GM19452 (cell line): ENCODE measurements around the gene ZCCHC3.

Experiments
- ATAC-seq: cut with Tn5 transposase; IDR thresholded peaks from one replicate; pipeline ENCODE4 v1.9.1; 2021; ENCODE audit not compliant: unreplicated experiment

The ZCCHC3 gene

DNA sequence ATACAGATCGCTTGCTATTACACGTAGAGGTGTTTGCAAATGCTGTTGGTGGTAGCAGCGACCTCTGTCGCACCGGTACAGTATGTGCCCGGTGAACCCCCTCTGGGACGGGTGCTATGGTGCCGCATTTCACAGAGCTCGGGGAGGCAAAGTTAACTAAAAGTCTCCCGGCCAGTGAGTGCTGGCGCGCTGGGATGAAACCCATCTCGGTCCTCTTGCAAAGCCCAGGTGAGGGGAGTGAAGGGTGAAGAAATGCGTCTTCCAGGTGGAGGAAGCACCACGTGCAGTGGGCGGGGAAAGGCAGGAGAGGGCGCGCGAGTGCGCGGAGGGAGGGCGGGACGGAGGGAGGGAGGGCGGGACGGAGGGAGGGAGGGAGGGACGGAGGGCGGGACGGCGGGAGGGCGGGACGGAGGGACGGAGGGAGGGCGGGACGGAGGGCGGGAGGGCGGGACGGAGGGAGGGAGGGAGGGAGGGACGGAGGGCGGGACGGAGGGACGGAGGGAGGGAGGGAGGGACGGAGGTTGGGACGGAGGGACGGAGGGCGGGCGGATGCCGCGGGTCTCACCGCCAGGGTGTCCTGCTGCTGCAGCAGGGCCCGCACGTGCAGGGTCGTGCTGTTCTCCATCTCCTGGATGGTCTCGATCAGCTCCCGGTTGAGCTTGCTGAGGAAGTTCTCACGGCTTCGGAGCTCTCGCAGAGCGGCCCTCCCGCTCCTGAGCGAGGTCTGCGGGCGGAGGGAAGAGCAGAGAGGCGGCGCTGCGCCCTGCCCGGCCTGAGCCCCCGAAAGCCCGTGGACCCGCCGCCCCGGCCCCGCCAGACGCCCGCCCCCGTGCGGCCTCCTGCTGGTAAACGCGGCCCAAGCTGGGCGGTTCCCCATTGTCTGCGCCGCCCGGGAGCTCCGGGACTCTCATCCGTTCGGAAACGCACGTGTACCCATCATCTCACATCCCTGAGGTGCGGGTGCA is 18.5 kb upstream of the ZCCHC3 start:
- ATAC-seq: no peak

DNA sequence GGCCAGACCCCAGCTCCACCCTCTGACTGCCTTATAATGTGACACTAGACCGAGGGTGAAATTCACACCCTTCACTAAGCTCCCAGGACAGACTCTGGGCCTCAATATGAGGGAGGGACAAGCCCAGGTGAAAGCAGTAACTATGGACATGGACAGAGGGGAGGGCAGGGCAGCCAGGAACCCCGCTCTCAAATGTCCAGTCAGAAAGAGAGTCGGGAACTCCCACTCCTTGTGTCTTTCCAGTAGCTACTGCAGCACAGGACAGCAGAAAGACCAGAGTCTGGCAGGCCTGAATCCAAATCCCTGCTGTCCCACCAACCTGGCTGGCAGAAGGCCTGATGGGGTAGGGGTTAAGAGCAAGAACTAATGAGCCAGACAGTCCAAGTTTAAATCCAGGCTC is 13.2 kb upstream of the ZCCHC3 start:
- no peak for ATAC-seq

DNA sequence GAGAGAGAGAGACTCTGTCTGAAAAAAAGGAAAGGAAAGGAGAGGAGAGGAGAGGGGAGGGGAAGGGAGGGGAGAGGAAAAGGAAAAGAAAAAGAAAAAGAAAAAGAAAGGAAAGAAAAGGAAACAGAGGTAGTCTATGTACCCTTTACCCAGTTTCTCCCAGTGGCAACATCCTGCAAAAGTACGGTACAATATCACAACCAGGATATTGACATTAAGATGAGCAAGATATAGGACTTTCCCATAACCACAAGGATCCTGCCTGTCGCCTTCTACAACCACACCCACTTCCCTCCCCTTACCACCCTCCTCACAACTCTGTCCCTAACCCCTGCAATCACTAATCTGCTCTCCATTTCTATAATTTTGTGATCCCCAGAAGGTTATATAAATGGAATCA is 10.9 kb upstream of the ZCCHC3 start:
- ATAC-seq: no peak

DNA sequence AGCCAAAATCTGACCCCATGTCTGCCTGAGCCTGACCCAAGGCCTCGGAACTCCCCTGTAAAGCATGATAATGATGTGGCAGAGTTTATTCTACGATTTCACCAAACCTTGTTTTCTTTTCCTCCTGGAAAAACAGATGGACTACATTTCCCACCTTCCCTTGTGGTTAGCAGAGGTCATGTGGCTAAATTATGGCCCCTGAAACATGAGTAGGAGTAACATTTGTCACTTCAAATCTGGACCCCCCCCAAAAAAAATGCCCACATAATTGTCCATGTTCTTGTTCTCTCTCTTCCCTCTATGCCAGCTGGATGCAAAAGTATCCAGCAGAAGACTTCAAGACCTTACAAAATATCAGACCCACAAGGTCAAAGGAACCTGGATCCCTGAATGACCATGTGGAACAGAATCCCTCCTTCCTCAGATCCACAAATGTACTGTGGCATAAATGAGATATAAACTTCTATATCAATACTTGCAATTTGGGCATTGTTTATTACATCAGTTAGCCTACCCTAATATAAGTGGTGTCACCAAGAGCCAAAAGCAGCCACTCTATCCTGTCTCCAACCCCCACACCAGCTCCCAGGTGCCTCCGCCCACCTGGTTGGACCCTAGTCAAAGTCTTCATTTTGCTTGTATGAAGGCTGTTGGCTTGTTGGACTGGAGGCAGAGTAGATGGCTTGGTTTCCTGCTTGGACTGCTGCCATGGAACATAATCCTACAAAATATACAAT is 8.2 kb upstream of the ZCCHC3 start:
- no peak for ATAC-seq

DNA sequence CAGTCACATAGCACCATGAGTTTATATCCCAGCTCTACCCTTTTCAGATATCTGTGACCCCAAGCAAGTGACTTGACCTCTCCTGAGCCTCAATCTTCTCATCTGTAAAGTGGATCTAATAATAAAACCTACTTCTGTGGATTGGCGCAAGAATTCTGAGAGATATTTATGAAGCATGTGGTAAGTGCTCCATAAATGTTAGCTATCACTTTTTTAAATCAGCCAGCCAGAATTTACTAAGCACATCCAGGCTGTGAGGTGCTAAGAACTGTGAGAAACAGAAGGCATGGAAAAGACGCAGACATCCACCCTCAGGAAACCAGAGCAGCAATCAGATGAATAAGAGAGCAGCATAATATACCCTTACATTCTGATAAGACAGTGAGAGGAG is 7.7 kb upstream of the ZCCHC3 start:
- ATAC-seq: no peak

DNA sequence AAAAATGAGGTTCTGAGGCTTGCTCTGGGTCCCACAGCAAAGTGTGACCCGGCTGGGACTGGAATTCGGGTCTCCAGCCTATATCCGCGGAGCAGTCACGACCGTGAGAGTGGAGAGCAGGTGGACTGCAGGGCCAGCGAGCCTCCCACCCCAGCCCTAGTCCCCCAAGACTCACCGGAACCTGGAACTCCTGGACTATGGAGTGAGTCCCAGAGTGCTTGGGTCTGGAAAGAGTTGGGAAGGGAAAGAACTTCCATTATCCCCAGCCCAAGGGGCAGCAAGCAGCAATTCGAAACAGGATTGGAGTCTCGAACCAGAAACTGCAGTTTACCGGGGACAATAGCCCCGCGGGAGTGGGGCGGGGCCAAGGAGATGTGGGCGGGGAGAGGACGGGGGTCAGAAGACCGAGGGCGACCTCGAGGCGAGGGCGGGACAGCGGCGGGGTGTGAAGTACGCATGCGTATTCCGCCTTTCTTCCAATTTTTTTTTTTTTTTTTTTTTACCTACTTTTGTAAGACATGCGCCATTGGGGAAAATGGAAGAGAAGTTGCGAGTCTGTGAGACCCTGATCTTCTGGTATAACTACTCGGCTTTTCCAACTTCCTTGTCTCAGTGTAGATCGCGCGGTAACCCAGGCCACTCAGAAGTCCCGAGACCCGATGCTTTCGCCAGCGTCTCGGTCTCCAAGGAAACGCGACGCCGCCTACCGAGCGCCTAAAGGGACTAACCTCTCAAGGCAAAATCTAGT is 7.1 kb upstream of the ZCCHC3 start, which contains the start of gene C20orf96:
Gene C20orf96, minus strand, starts transcription at position 667 of the 748 bp plus-strand sequence. Its CDS starts 140 bp downstream, at position 527.
- peak; percentile 86 for ATAC-seq

DNA sequence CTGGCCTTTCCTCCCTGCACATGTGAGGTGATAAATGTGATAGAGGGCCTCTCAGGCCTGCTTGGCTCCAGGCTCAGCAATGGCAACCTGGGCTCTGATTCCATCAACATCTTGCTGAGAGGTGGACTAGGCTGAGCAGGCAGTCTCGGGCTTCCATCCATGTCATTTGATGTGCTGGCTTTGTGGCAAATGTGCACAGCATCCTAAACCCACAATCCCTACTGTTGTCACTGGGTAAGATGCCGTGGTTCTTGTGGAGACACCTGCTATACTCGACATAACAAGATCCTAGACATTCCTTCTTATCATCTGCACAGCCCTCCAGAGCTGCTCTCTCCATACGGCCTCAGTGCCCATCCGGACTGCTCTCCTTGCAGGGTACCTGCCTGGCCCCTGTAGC is 2.8 kb upstream of the ZCCHC3 start:
- no peak for ATAC-seq

DNA sequence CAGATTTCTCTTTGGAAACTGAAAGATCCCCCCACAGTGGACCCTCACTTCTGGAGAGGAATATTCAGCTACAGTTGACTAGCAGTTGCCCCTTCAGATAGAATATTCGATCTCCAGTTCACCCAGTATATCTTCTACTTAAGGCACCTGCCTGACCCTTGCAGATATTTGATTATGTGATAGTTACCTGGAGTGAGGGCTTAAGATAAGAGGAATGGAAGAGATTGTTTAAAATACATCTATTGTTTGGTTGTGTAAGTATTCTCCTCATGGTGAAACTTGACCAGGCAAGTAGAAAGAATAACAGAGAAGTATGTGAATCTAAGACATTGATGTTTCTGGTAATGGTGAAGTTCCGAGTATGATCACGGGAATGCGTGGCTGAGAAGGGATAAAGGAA is 1.6 kb upstream of the ZCCHC3 start:
- ATAC-seq: no peak

DNA sequence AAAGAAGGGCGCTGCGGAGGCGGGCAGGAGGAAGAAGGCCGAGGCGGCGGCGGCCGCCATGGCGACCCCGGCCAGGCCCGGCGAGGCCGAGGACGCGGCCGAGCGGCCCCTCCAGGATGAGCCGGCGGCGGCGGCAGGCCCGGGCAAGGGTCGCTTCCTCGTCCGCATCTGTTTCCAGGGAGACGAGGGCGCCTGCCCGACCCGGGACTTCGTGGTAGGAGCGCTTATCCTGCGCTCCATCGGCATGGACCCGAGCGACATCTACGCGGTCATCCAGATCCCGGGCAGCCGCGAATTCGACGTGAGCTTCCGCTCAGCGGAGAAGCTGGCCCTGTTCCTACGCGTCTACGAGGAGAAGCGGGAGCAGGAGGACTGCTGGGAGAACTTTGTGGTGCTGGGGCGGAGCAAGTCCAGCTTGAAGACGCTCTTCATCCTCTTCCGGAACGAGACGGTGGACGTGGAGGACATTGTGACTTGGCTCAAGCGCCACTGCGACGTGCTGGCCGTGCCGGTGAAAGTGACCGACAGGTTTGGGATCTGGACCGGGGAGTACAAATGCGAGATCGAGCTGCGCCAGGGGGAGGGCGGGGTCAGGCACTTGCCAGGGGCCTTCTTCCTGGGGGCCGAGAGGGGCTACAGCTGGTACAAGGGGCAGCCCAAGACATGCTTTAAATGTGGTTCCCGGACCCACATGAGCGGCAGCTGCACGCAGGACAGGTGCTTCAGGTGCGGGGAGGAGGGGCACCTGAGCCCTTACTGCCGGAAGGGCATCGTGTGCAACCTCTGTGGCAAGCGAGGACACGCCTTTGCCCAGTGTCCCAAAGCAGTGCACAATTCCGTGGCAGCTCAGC is 780 bp downstream of the ZCCHC3 start:
- peak; percentile 28 for ATAC-seq

DNA sequence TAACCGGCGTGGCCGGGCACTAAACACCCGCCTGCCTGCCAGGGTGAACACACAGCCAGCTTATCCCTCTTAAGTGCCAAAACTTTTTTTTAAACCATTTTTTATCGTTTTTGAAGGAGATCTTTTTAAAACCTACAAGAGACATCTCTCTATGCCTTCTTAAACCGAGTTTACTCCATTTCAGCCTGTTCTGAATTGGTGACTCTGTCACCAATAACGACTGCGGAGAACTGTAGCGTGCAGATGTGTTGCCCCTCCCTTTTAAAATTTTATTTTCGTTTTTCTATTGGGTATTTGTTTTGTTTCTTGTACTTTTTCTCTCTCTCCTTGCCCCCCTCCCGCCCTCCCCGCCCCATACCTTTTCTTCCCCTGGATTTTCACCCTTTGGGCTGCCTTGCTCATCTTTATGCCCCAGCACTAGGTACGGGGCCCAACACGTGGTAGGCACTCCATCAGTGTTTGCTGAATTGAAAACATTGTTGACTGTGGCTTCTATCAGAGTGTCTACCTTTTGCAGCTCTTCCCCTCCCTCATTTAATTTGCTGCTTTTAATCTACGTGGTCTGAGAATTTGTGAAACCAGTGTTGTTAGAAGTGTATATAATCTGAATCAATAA is 1.5 kb downstream of the ZCCHC3 start:
- ATAC-seq: no peak

DNA sequence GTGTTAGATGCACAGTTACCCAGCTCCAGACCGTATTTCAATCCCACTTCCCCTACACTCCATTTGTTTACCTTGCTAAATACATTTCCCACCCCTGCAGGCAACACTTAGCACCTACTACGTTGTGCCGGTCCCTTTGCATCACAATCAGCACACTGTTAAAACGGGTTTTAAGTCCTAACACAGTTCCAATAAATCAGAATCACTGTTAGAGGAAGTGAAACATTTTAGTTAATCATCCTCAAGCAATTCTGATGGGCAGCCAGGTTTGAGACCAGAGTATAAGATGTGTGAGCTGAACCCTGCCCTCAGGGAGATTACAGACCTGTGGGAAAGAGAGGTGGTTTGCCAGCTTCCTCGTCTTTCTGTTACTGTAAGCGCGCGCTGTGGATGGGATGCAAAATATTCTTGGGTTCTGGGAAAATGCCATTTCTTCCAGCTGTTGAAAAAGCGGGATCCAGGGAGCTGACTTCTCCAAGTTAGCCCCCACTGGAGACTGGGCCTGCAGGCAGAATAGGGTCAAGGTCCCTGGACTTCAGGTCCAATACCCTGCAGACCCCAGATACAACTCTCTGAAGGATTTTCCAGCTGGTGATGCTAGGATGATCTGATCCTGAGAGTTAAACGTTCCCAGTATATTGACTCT is 3.1 kb downstream of the ZCCHC3 start:
- ATAC-seq: no peak

DNA sequence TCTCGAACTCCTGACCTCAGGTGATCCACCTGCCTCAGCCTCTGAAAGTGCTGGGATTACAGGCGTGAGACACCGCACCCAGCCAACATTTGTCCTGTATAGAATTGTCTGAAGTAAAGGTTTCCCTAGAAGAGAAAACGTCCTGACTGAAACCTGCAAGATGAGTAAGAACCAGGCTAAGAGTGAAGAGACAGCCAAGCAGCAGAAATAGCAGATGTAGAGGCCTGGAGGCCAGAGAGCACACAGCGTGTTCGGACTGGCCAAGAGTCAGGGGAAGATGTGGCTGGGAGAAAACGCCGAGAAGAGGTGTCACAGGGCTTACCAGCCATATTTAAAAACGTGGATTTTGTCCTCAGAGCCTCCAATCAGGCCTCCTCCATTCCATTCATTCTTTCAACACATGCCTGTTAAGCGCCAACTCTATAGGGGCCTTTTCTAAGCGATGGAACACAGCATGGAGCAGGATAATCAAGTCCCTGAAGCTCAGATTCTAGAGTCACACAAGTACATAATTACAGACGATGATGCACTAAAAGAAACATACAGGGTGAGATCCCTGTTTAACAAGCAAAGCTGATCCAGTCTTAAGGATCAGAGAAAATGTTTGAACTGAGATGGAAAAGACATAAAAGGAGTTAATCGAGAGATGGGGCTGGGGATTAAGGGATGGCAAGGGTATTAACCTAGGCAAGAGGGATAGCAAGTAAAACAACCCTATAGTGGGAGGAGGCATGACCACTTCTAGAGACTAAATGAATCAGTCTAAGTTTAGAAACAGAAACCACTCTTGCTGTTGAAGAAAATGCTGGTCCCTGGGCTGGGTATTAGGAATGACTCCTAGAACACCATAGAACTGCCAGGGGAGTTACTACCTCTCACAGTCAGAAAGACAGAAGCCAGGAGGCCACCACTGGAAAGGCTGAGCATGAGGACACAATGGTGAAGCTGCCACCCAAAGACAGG is 4.8 kb downstream of the ZCCHC3 start:
- ATAC-seq: no peak

DNA sequence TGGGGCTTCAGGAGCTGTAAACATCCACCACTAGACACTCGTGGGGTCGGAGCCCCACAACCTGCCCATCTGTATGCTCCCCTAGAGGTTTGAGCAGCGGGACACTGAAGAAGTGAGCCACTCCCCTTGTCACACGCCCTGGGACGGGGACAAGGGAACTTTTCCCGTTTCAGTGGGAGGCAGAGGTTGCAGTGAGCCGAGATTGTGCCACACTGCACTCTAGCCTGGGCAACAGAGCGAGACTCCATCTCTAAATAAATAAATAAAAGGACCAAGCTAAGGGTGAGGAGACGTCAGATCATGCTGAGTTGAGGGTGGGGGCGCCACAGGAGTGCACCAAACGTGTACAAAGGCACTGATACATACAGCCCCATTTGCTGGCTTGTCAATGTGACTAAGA is 8.4 kb downstream of the ZCCHC3 start:
- ATAC-seq: no peak

DNA sequence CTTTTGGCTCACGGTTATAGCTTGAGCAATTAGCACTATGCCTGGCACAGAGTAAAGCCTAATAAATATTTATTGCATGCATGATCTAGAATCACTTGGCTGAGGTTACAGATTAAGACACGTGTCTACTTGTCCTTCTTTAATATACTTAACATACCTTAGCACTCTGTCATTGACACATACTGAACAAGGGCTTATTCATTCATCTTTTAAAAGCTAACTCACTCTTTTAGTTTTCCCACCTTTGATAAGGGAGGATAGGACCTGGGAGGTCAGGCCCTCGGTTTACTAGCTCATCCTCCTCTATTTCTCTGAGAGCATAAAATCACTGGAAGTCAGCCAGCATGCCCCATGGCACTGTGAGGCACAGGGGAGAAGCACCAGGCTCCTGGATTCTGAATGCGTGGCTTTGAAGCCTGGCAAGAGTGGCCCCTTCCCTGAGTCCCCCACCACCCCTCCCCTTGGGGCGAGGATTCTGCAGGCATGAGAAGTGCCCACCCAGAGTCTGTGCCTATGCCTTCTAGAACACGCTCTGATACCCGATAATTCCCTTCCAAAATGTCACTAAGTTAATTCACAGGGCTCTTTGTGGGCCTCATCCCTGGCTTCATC is 11.2 kb downstream of the ZCCHC3 start:
- no peak for ATAC-seq

DNA sequence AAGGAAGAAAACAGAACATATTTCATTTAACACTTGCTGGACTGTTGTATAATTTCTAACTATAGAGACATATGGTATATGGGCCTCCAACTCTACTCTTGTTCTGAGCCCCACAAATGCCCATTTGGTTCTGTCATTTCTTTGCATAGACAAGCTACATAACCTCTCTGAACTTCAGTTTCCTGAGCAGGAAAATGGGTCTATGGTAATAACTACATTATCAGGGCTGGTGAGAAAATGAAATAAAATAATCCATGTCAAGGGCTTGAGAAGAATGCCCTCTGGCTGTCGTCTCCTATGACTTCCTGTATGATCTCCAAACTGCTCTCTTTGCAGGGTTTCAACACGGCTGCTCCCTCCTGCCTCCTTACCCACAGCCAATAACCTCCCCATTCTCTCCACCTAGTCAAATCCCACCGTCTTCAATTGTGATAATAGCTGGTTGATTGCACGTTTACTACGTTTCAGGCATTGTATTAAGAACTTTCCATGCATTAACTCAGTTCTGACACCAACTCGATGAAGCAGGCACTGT is 12.0 kb downstream of the ZCCHC3 start:
- no peak for ATAC-seq

DNA sequence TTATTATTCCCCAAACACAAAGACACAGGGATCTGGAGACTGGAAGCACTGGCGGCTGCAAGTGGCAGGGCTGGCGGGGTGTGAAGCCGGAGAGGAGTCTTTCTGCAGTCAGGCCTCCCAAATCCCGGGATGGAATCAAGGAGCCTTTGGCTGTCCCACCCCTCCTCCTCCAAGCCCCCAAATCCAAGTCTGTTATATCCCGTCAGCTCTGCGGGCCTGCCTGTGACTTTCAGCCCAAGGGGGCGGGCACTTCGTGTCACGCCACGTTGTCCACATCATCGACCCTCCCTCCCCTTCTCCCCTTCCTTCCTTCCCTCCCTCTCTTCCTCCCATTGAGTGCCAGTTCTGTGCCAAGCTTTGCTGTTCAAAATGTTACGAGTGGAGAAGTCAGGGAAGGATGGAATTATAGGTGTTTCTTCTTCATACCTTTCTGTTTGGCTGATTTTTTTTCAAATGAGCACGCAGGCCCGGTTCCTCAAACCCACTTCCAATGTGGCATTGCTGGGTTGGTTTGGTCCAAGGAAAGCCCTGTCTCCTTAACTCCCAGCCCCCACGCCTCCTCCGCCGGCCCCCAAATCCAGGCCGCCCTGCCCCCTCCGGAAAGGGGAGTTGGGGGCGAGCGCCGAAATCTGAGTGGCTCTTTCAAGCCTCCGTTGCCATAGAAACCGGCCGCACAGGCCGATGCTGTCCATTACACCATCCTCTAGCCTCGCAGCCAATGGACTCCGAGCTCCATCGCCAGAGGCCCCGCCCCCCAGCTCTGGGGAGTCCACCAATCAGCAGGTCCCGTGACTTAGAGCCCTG is 12.7 kb downstream of the ZCCHC3 start:
- peak; percentile 95 for ATAC-seq

DNA sequence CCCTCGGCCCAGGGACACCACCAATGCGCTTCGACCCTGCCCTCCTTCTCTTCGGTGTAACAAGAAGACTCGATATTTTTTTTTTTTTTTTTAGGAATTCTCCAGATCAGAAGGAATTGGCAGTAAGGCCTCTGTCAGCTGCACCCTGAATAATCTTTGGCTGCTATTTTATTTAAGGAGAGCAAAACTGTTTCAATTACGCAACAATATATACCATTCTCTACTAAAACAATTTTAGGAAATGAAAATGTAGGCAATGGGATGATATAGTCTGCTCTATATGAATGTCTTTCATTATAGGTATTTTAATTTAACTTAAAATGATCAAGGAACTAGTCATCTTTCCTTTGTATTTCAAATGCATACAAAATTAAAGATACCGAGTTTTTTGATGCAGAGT is 13.3 kb downstream of the ZCCHC3 start:
- no peak for ATAC-seq
